HCT116 (cell line): ENCODE data around the gene HMGN5.

Experiments
- POLR2AphosphoS5 ChIP-seq: IDR thresholded peaks from 2 replicates; pipeline ENCODE4 v1.6.1; 2011; ENCODE audit warnings: mild to moderate bottlenecking, low read depth, low read length, moderate library complexity
- SIN3A ChIP-seq: IDR thresholded peaks from 2 replicates; pipeline ENCODE4 v1.6.1; 2012; ENCODE audit warnings: low read depth
- TF ChIP-seq, protein P1 (sequence below), 3 experiments: fragments of 200-600 bp in 1 of 3; sonication (generic) in 1 of 3; IDR thresholded peaks in 2 of 3; conservative IDR thresholded peaks in 1 of 3; 2 replicates each; pipeline ENCODE4 v1.5.1; 2012 to 2017; ENCODE audit warnings: low read depth in 2 of 3, low read length in 2 of 3, antibody characterized with exemption in 1 of 3, borderline replicate concordance in 1 of 3, control low read depth in 1 of 3, mild to moderate bottlenecking in 1 of 3, mixed read lengths in 1 of 3, mixed run types in 1 of 3, moderate library complexity in 1 of 3; ENCODE audit not compliant: insufficient read depth in 1 of 3

GRCh38 chrX:81201071-81201470 is 642 bp downstream of the HMGN5 start:
- TF ChIP-seq, protein P1, sequence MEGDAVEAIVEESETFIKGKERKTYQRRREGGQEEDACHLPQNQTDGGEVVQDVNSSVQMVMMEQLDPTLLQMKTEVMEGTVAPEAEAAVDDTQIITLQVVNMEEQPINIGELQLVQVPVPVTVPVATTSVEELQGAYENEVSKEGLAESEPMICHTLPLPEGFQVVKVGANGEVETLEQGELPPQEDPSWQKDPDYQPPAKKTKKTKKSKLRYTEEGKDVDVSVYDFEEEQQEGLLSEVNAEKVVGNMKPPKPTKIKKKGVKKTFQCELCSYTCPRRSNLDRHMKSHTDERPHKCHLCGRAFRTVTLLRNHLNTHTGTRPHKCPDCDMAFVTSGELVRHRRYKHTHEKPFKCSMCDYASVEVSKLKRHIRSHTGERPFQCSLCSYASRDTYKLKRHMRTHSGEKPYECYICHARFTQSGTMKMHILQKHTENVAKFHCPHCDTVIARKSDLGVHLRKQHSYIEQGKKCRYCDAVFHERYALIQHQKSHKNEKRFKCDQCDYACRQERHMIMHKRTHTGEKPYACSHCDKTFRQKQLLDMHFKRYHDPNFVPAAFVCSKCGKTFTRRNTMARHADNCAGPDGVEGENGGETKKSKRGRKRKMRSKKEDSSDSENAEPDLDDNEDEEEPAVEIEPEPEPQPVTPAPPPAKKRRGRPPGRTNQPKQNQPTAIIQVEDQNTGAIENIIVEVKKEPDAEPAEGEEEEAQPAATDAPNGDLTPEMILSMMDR (IDR thresholded peaks at IDR 0.05 in 2 of 3, conservative IDR thresholded peaks at IDR 0.05 in 1 of 3; ENCODE audit: borderline replicate concordance in 1 of 3, insufficient read depth in 1 of 3, low read depth in 2 of 3, low read length in 2 of 3): no peak
- no peak for TF ChIP-seq SIN3A
- TF ChIP-seq POLR2AphosphoS5: no peak
